ENCODE data around the gene INPP5D.
"Not testable (repeated sequence)": the region's sequence is repeated elsewhere in the genome, so short reads cannot be mapped to it uniquely, and the experiment has no call there.

INPP5D gene

GRCh38 chr2:233121856-233122255, 61.7 kb downstream of the INPP5D start:
- DNase-seq = no peak

- DNase-seq = no peak
Observed at GRCh38 chr2:233122541-233122940, 62.4 kb downstream of the INPP5D start.

- not testable (repeated sequence) for DNase-seq
Observed at GRCh38 chr2:233123576-233123975, 63.4 kb downstream of the INPP5D start.

- DNase-seq = no peak
Observed at GRCh38 chr2:233124421-233125080, 64.4 kb downstream of the INPP5D start.

GRCh38 chr2:233125455-233126065, 65.4 kb downstream of the INPP5D start:
- DNase-seq = no peak

GRCh38 chr2:233129351-233129978, 69.3 kb downstream of the INPP5D start:
- no peak for DNase-seq

GRCh38 chr2:233130024-233130423, 69.9 kb downstream of the INPP5D start:
- no peak for DNase-seq

GRCh38 chr2:233130481-233131020, 70.4 kb downstream of the INPP5D start:
- DNase-seq = no peak

GRCh38 chr2:233131936-233132720, 72.0 kb downstream of the INPP5D start:
- no peak for DNase-seq

- DNase-seq = no peak
Observed at GRCh38 chr2:233133239-233133638, 73.1 kb downstream of the INPP5D start.

- DNase-seq = no peak
Observed at GRCh38 chr2:233135421-233135820, 75.3 kb downstream of the INPP5D start.

GRCh38 chr2:233137040-233137439, 76.9 kb downstream of the INPP5D start:
- no peak for DNase-seq

GRCh38 chr2:233140077-233140585, 80.0 kb downstream of the INPP5D start:
- DNase-seq = no peak

GRCh38 chr2:233140978-233141377, 80.8 kb downstream of the INPP5D start:
- DNase-seq = no peak

GRCh38 chr2:233141901-233142300, 81.8 kb downstream of the INPP5D start:
- DNase-seq = no peak

- no peak for DNase-seq
Observed at GRCh38 chr2:233142355-233142897, 82.3 kb downstream of the INPP5D start.

GRCh38 chr2:233143700-233144331, 83.7 kb downstream of the INPP5D start:
- DNase-seq = no peak

GRCh38 chr2:233145726-233146125, 85.6 kb downstream of the INPP5D start:
- no peak for DNase-seq

GRCh38 chr2:233146194-233146593, 86.1 kb downstream of the INPP5D start:
- no peak for DNase-seq

- DNase-seq = no peak
Observed at GRCh38 chr2:233147136-233147828, 87.1 kb downstream of the INPP5D start.

GRCh38 chr2:233147829-233148167, 87.7 kb downstream of the INPP5D start:
- no peak for DNase-seq

- no peak for DNase-seq
Observed at GRCh38 chr2:233148354-233148753, 88.2 kb downstream of the INPP5D start.
